CD4-positive, alpha-beta T cell treated with Interferon gamma for 1 hour (primary cell): ENCODE data around the gene MED14.
"Not testable (repeated sequence)": the region's sequence is repeated elsewhere in the genome, so short reads cannot be mapped to it uniquely, and the experiment has no call there.

Experiments used
- DNase-seq: peaks from one replicate; pipeline ENCODE4 v3.0.0-alpha.2; 2020

The MED14 gene

DNA sequence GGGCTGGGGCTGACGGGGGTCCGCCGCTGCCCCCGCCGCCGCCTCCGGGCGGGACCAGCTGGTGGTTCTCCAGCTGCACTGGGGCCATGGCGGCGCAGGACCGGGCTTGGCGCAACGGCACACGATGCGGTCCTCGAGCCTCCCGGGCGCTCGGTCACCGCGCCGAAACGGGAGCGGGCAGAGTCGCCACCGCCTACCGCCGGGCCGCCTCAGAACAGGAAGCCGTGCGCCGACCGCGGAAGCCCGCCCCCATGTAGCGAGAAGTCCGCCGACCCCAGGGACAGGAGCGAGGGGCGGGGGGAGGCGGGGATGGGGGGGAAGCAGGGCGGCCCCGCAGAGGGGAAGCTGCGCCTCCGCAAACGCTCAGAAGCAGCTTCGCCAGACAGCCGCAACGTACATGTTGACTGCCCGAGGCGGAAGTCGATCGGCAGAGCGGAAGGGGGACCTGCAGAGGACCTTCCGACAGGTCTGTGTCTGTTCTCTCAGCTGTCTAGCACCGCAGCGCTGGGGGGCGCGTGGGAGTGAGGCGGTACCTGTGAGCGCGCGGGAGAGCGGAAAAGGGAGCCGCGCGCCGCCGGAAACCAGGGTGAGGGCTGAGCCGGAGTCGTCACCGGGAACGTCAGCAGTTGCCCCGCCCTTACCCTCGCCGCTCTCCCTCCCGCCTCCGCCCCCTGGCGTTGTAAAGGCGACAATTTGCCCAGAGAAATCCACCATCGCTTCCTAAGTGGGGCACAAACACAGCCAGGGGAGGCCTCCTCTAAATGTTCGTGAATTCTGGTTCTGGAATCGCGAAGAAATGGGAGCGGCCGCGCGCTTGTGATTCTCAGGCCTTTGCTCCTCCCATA lies at the start of gene MED14:
Gene MED14 (minus strand): TSS at position 218 of the 845 bp plus-strand sequence. CDS start 130 bp downstream, at position 88.
- peak; percentile 97 for DNase-seq

GRCh38 chrX:40784516-40785151 lies 49.3 kb upstream of the MED14 start:
- no peak for DNase-seq

GRCh38 chrX:40782644-40783259 lies 47.4 kb upstream of the MED14 start:
- not testable (repeated sequence) for DNase-seq

DNA sequence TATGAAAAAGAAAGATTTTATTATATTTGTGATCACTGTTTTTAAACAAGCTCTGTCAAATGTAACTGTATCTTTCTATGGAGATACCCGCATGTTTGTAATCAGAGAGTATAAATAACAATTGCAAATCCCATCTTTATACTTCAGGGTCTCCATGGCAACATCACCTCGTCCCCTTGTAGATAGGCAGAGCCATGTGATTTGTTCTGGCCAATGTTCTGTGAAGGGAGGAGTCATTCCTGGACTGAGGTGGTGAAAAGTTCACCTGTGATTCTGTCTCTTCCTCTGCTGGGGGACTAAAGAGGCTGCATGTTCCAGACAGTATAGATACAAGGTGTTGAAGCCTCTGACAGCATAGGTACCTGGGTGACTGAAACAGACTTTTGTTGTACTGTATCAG lies 45.6 kb upstream of the MED14 start:
- DNase-seq, result no peak

DNA sequence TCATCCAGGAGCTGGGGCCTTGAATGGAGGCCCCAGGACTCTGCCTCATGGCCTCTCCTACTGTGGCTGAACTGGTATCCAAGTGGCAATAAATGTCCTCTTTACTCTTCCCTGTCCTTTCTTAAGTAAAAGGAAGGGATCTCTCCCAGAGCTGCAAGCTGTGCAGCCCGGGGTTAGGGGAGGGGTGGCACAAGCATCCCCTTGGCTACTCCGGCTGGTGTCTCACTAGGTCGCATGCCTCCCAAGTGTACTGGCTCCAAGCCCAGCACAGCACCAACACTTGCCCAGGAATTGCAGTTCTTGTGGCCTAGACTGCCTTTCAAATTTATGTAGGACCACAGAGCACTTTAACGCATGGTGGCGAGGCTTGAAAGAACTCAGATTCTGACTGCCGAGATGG lies 44.7 kb upstream of the MED14 start:
- DNase-seq, result no peak

- no peak for DNase-seq
Observed at GRCh38 chrX:40778861-40779575, 43.7 kb upstream of the MED14 start.

- DNase-seq, result no peak
Observed at GRCh38 chrX:40773809-40774208, 38.5 kb upstream of the MED14 start.

- no peak for DNase-seq
Observed at GRCh38 chrX:40773188-40773587, 37.8 kb upstream of the MED14 start.

- no peak for DNase-seq
Observed at GRCh38 chrX:40772290-40772689, 36.9 kb upstream of the MED14 start.

DNA sequence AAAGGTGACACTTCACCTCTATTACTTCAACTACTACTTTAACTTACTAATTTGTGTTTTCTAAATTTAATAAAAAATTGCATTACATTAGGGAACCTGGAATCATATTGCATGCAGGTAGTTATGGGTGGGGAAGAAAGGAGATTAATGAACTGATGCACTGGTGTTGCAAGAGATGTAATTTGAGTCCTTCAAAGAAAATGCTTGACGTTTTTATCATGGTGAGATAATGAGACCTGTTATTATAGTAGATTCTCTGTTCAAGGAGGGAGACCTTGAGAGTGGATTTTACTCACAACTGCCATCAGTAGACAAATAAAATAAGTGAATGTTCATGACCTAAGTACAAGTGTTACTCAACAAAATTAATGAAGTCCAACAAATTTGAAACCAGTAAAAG lies 26.4 kb upstream of the MED14 start:
- no peak for DNase-seq

DNA sequence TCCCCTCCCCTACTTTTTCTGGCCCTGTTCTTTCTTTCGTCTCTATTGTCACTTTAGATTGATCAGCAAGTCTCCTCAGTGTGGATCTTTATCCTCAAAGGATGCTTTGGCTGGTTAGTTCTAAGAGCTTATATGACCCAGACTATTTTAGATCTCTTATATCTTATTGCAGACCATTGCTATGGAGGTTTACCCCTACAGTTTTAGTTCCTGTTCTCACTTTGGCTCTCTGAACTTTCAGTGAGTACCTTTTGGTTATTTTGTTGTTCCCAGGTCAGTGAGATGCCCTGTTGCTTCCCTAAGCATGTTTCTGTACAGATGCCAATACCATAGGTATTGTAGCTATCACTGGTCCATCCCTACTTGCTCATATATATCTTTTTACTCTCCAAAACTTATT lies 24.0 kb upstream of the MED14 start:
- DNase-seq, result no peak

DNA sequence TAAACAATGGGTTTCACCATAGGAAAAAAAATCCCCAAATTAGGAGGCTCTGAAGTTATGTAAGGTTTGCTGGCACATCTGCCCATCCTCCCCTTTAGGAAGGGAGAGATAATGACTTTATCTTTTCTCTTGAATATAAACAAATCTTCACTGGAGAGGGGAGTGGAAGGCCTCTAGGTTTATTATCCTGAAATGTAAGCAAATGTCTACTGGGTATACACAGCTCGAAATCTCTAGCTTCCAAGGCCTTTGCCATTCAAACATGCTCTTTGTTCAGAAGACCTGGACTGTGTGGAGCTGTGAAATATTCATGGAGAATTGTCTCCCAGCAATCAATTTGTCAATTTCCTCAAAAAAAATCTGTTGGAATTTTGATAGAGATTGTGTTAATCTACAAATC lies 21.7 kb upstream of the MED14 start:
- no peak for DNase-seq

DNA sequence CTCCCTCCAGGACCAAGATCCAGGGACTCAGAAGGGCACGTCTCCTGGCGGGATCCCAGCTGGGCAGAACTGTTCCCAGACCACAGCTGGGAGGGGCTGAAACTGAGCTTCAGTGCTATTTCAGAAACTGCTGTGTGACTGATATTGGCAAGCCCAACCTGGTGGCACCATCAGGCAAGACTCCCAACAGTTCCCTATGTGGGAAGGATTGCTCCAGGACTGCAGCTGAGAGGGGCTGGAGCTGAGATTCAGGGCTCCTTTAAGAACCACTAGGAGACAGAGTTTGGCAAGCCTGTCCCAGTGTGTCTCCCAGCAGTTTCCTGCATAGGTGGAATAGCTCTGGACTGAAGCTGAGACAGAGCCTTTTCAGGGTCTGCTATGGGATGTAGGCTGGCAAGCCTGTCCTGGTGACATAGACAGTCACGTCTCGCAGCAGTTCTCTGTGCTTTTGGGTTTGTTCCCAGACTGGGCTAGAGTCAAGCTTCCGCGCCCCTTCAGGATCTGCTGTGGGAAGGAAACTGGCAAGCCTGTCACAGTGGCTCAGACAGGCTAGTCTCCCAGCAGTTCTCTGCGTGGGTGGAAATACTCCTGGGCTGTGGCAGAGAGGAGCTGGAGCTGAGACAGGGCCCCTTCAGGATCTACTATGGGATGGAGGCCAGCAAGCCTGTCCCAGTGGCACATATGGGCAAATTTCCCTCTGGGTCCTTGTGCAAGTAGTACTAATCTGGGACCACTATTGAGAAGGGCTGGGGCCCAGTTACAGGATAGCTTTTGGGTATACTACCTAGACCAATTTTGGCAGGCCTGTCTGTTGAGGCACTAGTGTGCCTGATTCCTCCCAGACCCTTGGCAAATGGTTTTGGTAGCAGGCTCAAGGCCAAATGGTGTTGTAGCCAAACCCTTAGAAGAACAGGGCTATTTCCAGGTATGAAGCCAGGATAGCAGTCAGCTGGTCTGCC lies 20.2 kb upstream of the MED14 start:
- DNase-seq, result no peak

- DNase-seq, result no peak
Observed at GRCh38 chrX:40749681-40750494, 14.5 kb upstream of the MED14 start.

- DNase-seq, result no peak
Observed at GRCh38 chrX:40748977-40749376, 13.6 kb upstream of the MED14 start.

DNA sequence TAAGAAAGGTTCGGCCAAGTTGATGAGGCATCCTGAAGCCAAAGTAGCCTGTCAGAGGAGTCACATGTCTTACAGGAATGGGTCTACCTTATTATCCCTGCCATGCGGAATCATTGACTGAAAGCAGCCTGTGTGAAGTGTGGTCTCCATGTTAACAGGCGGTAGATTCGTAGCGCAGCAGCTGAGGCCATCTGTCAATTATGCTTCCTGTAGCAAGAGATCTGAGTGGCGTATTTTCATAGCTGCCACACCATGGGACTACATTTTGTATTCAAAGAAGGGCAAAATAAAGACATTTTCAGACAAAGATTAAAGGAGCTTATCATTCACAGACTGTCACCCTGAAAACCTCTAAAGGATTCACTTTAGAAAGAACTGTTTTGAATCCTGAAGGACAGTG lies 11.2 kb upstream of the MED14 start:
- DNase-seq, result no peak

GRCh38 chrX:40736170-40736505 lies 796 bp upstream of the MED14 start:
- DNase-seq, result no peak

DNA sequence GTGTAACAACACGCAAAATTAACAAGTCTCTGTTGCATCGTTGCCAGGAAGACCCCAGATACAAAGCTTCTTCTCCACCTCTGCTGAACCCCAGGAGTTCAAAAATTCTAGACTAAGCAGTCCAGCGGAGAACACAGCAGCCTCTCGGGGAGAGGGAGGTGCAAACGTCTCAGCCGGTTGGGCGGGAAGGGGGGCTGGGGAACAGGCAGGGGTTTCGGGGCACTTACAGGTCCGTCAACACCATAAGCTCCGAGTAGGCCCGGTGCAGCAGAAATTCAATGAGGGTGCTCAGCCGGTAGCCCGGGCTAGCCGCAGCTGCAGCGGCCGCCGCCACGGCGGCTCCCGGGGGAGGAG lies 394 bp downstream of the MED14 start:
- peak; percentile 41 for DNase-seq

GRCh38 chrX:40733706-40734105 lies 1.6 kb downstream of the MED14 start:
- no peak for DNase-seq

DNA sequence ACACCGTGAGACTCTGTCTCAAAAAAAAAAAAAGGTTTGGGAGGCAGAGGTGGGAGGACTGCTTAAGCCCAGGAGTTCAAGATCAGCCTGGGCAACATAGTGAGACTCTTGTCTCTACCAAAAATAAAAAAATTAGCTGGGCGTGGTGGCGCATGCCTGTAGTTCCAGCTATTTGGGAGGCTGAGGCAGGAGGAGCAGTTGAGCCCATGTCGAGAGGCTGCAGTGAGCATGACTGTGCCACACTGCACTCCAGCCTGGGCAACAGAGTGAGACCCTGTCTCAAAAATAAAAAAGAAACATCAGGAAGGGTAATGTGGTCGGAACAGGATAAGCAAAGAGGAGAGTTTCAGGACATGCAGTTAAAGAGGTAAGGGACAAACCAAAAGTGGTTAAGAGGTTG lies 2.8 kb downstream of the MED14 start:
- not testable (repeated sequence) for DNase-seq
